ENCODE results near the gene IFRD1.
"Not testable (repeated sequence)": the region's sequence is repeated elsewhere in the genome, so short reads cannot be mapped to it uniquely, and the experiment has no call there.

Gene IFRD1

GRCh38 chr7:112516418-112516817 lies 66.2 kb downstream of the IFRD1 start:
- DNase-seq (ENCODE audit: low read depth) = not testable (repeated sequence)

- DNase-seq (ENCODE audit: low read depth) = no peak
These were observed 67.2 kb downstream of the IFRD1 start for GRCh38 chr7:112517487-112517886.

GRCh38 chr7:112520787-112521186 lies 70.5 kb downstream of the IFRD1 start:
- no peak for DNase-seq (ENCODE audit: low read depth)

DNA sequence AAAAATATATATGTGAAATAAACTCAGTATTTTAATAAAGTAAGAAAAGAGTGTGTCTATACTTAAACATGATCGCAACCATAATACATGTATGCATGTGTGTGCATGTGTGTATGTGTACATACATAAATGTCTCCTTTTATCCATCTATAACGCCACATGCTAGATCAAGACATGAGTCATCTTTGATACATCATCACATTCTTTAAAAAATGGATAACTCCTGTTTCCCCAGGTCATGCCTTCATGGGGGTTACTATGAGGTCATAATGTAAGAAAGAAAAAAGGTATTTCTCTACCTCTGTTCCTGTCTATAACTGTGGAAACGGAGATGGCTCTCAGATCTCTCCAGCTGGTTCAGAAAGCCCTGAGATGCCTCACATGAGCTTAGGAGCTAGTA lies 71.7 kb downstream of the IFRD1 start:
- DNase-seq (ENCODE audit: low read depth) = no peak

DNA sequence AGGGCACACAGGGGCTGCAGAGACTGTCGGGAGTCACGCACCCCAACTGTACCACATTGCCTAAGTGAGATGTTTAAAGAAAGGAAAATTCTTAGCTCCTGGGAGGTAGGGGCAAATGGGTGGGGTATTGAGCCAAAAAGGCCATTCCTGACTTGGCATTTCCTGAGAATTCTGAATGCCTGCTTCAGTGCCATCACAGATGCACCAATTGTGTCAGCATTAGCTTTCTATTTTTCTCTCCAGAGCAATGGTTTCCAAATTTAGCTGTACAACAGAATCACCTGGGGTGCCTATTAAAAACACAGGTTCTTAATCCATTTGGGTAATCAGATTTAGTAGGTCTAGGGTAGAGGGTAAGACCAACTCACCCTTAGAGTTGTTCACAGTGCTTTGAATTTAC lies 73.6 kb downstream of the IFRD1 start:
- no peak for DNase-seq (ENCODE audit: low read depth)
